GM18868 (cell line): ENCODE results near the gene PALLD.
"Not testable (repeated sequence)": the region's sequence is repeated elsewhere in the genome, so short reads cannot be mapped to it uniquely, and the experiment has no call there.

ENCODE experiments used
- ATAC-seq: cut with Tn5 transposase; IDR thresholded peaks from one replicate; pipeline ENCODE4 v1.9.1; 2021; ENCODE audit warnings: mild to moderate bottlenecking, moderate library complexity; ENCODE audit not compliant: unreplicated experiment

Gene PALLD

DNA sequence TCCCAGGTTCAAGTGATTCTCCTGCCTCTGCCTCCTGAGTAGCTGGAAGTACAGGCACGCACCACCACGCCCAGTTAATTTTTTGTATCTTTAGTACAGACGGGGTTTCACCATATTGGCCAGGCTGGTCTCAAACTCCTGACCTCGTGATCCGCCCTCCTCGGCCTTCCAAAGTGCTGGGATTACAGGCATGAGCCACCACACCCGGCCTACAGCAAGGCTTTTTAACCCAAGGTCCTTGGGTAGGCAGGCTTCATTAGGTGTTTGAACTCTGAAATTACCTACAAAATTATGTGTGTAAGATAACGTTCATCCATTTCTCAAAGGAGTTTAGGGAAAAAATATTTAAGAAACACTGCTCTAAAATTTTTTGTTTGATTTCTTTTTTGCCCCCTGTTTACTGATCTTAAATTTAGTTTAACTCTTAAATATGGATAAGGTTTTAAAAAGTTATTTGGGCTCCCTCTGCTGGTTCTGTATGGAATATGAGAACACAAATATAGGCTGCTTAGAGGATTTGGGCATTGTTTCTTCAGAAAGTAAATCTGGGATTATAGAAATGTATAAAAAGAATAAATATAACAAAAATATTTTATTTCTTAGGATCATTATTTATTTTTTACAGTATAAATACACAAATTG, 420.4 kb downstream of the PALLD start:
- no peak for ATAC-seq

GRCh38 chr4:168919706-168920324, 423.0 kb downstream of the PALLD start:
- no peak for ATAC-seq

GRCh38 chr4:168920441-168921065, 423.7 kb downstream of the PALLD start:
- ATAC-seq, result no peak

GRCh38 chr4:168923526-168924194, 426.8 kb downstream of the PALLD start:
- ATAC-seq, result peak; percentile 80

DNA sequence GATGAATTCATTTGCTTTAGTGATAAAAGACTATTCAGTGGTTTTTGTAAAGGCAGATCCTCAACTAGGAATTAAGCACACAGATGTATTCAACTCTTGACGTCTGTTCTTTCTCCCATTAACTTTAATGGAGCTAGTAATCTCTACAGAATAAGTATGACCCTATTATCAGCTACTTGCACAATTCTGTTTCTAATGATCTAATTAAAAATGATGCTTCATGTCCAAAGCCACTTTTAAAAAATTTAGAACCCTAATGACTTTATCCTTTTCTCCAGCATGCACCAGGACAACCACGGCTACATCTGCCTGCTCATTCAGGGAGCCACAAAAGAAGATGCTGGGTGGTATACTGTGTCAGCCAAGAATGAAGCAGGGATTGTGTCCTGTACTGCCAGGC, 427.8 kb downstream of the PALLD start:
- ATAC-seq, result no peak

GRCh38 chr4:168925789-168926490, 429.1 kb downstream of the PALLD start:
- ATAC-seq, result no peak

DNA sequence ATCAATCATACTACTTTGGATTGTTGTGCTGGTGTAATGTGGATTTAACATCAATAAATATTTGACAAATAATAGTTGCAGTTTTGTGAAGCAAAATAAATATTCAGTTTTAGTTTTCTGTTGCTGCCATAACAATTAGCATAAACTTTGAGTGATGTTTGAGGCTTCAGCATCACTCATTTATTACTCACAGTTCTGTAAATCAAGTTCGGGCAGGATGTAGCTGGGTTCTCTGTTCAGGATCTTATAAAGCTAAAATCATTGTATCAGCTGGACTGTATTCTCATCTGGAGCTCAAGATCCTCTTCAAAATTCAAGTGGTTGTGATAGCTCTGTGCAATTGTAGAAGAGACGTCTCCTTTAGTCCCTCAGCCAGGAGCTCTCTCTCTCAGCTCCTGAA, 431.5 kb downstream of the PALLD start:
- no peak for ATAC-seq

- no peak for ATAC-seq
Measured at GRCh38 chr4:168928875-168929274, 432.0 kb downstream of the PALLD start.

- no peak for ATAC-seq
Measured at GRCh38 chr4:168930413-168931196, 433.8 kb downstream of the PALLD start.

DNA sequence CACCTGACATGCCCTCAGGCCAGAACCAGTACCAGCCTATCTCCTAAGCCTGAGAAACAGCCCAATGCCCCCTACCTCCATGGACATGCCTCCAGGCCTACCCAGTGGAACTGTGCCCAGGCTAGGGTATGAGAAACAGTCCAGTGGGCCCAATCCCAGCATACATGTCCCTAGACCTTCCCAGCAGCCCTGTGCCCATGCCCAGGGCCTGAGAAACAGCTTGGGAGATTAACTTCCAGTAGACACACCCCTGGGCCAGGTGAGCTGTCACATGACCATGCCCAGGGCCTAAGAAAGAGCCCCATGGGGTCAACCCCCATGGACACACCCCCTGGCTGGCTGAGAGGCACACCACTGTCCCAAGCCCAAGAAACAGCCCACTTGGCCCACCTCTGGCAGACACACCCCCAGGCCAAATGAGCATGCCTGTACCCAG, 434.4 kb downstream of the PALLD start:
- ATAC-seq, result no peak

DNA sequence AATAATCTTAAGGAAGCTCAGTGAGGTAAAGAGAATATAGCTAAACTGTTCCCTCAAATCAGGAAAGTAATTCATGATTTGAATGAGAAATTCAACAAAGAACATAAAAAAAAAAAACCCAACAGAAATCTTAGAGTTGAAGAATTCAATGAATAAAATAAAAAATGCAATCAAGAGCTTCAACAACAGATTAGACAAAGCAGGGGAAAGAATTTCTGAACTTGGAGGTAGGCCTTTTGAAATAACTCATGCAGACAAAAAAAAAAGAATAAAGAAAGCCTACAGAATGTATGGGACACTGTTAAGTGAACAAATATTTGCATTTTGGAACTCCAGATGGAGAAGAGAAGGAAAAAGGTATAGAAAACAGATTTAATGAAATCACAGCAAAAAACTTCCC, 435.3 kb downstream of the PALLD start:
- ATAC-seq, result no peak

DNA sequence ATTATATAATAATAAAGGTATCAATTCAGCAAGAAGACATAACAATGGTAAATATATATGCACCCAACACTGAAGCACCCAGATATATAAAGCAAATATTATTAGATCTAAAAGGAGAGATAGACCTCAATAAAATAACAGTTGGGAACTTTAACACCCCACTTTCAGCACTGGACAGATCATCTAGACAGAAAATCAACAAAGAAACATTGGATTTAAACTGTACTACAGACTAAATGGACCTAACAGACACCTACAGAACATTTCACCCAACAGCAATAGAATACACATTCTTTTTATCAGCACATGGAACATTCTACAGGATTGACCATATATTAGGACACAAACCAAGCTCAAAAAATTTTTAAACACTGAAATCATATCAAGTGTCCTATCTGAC, 436.6 kb downstream of the PALLD start:
- ATAC-seq, result no peak

- ATAC-seq, result not testable (repeated sequence)
Measured at GRCh38 chr4:168937473-168937872, 440.6 kb downstream of the PALLD start.

- no peak for ATAC-seq
Measured at GRCh38 chr4:168942985-168943384, 446.1 kb downstream of the PALLD start.

DNA sequence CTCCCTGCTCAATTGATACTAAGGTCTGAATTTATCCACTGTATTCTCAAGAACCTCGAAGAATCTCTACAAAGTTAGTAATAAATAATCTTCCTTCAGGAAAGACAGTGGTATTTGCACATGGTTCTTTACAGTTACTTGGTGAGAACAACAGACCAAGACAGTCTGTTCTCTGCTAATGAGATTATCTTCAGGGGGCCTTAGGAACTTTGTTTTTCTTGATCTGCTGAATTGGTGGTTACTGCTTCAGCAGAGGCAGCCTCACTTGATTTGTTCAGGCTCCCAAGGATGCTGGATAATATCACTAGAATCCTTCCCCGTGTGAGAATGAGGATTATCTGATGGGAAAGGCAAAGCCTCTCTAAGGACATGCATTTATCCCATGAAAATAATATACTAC, 448.4 kb downstream of the PALLD start:
- no peak for ATAC-seq

GRCh38 chr4:168952821-168953246, 456.0 kb downstream of the PALLD start:
- ATAC-seq, result not testable (repeated sequence)

DNA sequence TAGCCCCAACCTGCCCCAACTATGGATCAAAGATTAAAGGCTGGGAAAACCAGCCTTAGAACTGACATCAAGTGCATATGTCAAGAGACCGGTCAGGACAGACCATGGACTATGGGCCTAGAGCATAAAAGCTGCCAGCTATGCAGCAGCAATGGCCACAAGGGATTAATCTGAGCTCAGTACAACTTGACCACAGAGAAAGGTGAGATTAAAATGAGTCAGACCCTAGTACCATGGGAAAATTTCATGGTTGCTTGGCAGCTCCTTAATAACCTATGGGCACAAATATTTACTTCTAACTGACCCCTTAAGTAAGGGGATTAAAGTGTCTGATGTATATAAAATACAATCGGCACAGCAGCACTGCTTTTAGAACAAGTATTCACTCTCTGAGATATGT, 458.8 kb downstream of the PALLD start:
- ATAC-seq, result no peak

DNA sequence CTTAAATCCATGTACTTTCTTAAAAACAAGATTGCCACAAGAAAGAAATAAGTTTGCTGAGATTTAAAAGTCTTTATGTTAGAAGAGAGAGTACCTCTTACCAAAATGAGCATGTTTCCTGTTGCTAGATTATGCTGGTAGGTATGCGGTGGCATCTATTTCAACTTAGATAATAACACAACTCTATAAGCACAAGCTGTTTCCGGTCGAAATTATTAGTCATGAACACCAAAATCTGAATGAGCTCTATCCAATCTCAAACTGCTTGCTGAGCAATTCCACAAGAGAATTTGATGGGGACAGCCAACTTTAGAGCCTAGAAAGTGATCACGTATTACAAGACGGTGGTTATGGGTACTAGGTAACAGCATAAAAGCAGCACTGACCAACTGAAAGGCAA, 463.9 kb downstream of the PALLD start:
- ATAC-seq, result no peak

DNA sequence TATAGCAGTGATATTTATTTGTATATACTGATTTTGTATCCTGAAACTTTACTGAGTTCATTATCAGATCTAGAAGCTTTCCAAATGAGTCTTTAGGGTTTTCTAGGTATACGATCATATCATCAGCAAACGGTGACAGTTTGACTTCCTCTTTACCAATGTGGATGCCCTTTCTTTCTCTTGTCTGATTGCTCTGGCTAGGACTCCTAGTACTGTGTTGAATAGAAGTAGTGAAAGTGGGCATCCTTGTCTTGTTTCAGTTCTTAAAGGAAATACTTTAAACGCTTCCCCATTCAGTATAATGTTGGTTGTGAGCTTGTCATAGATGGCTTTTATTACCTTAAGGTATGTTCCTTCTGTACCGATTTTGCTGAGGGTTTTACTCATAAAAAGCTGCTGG, 475.7 kb downstream of the PALLD start:
- ATAC-seq, result peak; percentile 50
